ENCODE results near the gene EXTL1. TPM values are rescaled to one million over a fixed set of nuclear protein-coding genes. Genes with fewer than 3 reads are reported as not detected.

EXTL1 gene
- polyA plus RNA-seq, 1 donor (not counting 4 experiments of a cell fraction or from before 2014, with no cell fraction given): 0.13 TPM

DNA sequence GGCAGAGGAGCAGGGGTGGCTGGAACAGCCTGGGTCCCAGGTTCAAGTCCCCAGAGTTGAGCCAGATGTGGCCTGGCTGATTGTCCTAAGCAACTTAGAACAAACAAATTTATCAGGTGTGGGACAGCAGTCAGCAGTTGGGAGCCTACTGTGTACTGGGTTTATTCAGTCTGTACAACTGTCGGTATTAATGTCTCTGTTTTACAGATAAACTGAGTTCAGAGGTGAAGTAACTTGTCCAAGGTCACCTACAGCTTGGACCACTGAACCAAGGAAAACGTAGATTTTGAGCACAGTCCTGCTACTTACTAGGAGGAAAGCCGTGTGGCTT is 60.4 kb downstream of the EXTL1 start:
- dilution Hi-C loops (cut with MboI; ENCODE audit: extremely low pct_ligation_motif_present, low sequenced_read_pairs): no loop called here
- H3K4me3 ChIP-seq (ENCODE audit: control insufficient read depth in 2 of 3, extremely low read depth in 1 of 3, insufficient read depth in 2 of 3, low read depth in 1 of 3, low read length in 3 of 3): no peak overlapping the region

DNA sequence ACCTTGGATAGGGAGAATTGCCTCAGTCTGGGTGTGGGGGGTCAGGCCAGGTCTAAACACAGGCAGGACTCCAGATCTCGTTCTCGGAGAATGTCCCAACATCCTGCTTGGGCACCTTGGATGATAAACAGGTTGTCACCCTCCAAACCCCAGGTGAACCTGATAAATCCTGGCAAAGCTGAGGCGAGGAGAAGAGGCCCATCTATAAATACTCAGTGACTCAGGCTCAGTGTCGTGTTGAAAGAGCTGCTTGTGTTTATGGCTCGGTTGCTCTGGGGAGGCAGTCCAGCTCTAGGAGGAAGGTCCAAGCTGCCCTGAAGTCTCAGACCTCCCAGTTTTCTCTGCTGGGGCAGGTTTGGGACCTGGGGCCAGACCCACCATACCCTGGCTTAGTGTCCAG is 61.6 kb downstream of the EXTL1 start:
- H4K20me1 ChIP-seq (ENCODE audit: control insufficient read depth, extremely low read depth, insufficient read depth, low read length): no peaks in the 10 kb centered on the region
- peaks cover 4% of the 10 kb centered on the region for H3K4me1 ChIP-seq (ENCODE audit: control insufficient read depth, extremely low read depth, insufficient read depth, low read length)
- DNase-seq (ENCODE audit: low read depth, low spot score): no peak
- no peak overlapping the region for H3K9ac ChIP-seq (ENCODE audit: control insufficient read depth, extremely low read depth, insufficient read depth, low read length)
- dilution Hi-C loops (cut with MboI; ENCODE audit: extremely low pct_ligation_motif_present, low sequenced_read_pairs): no loop called here
- no peaks in the 10 kb centered on the region for H3K9me3 ChIP-seq (ENCODE audit: control insufficient read depth, low read depth, low read length)
- no peak overlapping the region for H3K27ac ChIP-seq (ENCODE audit: control insufficient read depth, insufficient read depth, low read length)
- H3K27me3 ChIP-seq (ENCODE audit: control insufficient read depth, extremely low read depth, insufficient read depth, low read length): no peaks in the 10 kb centered on the region
- H3K9me1 ChIP-seq (ENCODE audit: control insufficient read depth, extremely low read depth, insufficient read depth, low read length): no peaks in the 10 kb centered on the region
- peak; percentile 13 for FAIRE-seq
- peak overlapping the region; percentile 16 for H3K4me2 ChIP-seq (ENCODE audit: control insufficient read depth, extremely low read depth, insufficient read depth, low read depth, low read length)
- TF ChIP-seq, protein P1, sequence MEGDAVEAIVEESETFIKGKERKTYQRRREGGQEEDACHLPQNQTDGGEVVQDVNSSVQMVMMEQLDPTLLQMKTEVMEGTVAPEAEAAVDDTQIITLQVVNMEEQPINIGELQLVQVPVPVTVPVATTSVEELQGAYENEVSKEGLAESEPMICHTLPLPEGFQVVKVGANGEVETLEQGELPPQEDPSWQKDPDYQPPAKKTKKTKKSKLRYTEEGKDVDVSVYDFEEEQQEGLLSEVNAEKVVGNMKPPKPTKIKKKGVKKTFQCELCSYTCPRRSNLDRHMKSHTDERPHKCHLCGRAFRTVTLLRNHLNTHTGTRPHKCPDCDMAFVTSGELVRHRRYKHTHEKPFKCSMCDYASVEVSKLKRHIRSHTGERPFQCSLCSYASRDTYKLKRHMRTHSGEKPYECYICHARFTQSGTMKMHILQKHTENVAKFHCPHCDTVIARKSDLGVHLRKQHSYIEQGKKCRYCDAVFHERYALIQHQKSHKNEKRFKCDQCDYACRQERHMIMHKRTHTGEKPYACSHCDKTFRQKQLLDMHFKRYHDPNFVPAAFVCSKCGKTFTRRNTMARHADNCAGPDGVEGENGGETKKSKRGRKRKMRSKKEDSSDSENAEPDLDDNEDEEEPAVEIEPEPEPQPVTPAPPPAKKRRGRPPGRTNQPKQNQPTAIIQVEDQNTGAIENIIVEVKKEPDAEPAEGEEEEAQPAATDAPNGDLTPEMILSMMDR (optimal IDR thresholded peaks at IDR 0.05 in 1 of 3, IDR thresholded peaks at IDR 0.05 in 1 of 3, conservative IDR thresholded peaks at IDR 0.05 in 1 of 3; ENCODE audit: extremely low read depth in 1 of 3, insufficient read depth in 2 of 3, low read length in 3 of 3): no peak
- no peak overlapping the region for H3K4me3 ChIP-seq (ENCODE audit: control insufficient read depth in 2 of 3, extremely low read depth in 1 of 3, insufficient read depth in 2 of 3, low read depth in 1 of 3, low read length in 3 of 3)
- no peaks in the 10 kb centered on the region for H3K79me2 ChIP-seq (ENCODE audit: control insufficient read depth, insufficient read depth, low read length)
- no peaks in the 10 kb centered on the region for H3K36me3 ChIP-seq (ENCODE audit: control insufficient read depth in 2 of 2, extremely low read depth in 1 of 2, insufficient read depth in 2 of 2, low read length in 2 of 2)
- H2AFZ ChIP-seq (ENCODE audit: control insufficient read depth, low read length): no peak overlapping the region

More for the DNA sequence above, 60.4 kb downstream of the EXTL1 start:
- no peaks in the 10 kb centered on the region for H4K20me1 ChIP-seq (ENCODE audit: control insufficient read depth, extremely low read depth, insufficient read depth, low read length)
- FAIRE-seq (no peak), DNase-seq (ENCODE audit: low read depth, low spot score) (no peak)
- no peaks in the 10 kb centered on the region for H3K27me3 ChIP-seq (ENCODE audit: control insufficient read depth, extremely low read depth, insufficient read depth, low read length)
- H3K4me1 ChIP-seq (ENCODE audit: control insufficient read depth, extremely low read depth, insufficient read depth, low read length): peaks cover 4% of the 10 kb centered on the region
- H3K4me2 ChIP-seq (ENCODE audit: control insufficient read depth, extremely low read depth, insufficient read depth, low read depth, low read length): no peak overlapping the region
- H2AFZ ChIP-seq (ENCODE audit: control insufficient read depth, low read length): no peak overlapping the region
- H3K27ac ChIP-seq (ENCODE audit: control insufficient read depth, insufficient read depth, low read length): no peak overlapping the region
- H3K9me3 ChIP-seq (ENCODE audit: control insufficient read depth, low read depth, low read length): no peaks in the 10 kb centered on the region
- H3K9ac ChIP-seq (ENCODE audit: control insufficient read depth, extremely low read depth, insufficient read depth, low read length): no peak overlapping the region
- no peaks in the 10 kb centered on the region for H3K9me1 ChIP-seq (ENCODE audit: control insufficient read depth, extremely low read depth, insufficient read depth, low read length)
- no peaks in the 10 kb centered on the region for H3K36me3 ChIP-seq (ENCODE audit: control insufficient read depth in 2 of 2, extremely low read depth in 1 of 2, insufficient read depth in 2 of 2, low read length in 2 of 2)
- TF ChIP-seq, protein P1 (optimal IDR thresholded peaks at IDR 0.05 in 1 of 3, IDR thresholded peaks at IDR 0.05 in 1 of 3, conservative IDR thresholded peaks at IDR 0.05 in 1 of 3; ENCODE audit: extremely low read depth in 1 of 3, insufficient read depth in 2 of 3, low read length in 3 of 3): no peak
- H3K79me2 ChIP-seq (ENCODE audit: control insufficient read depth, insufficient read depth, low read length): no peaks in the 10 kb centered on the region
